Esophagus muscularis mucosa (tissue), 4 donors: ENCODE measurements around the gene ARHGDIG. TPM values are rescaled to one million over a fixed set of nuclear protein-coding genes. Genes with fewer than 3 reads are reported as not detected.
"Not testable (repeated sequence)": the region's sequence is repeated elsewhere in the genome, so short reads cannot be mapped to it uniquely, and the experiment has no call there.

ENCODE experiments used
- DNase-seq: peaks from one replicate; pipeline ENCODE4 v3.0.0-alpha.2; 2017; ENCODE audit errors: extremely low spot score
- H3K27ac ChIP-seq, 4 donors: fragments of 200-600 bp; sonication (generic); replicated peaks in 1 of 4; 1 replicate in 3 of 4; 2 replicates in 1 of 4; pipeline ENCODE4 v1.5.1; 2016 to 2019; ENCODE audit warnings: mild to moderate bottlenecking in 1 of 4
- H3K27me3 ChIP-seq, 4 donors: fragments of 200-600 bp; sonication (generic); one replicate each; pipeline versions ENCODE4 v1.5.1 to v1.6.0; 2016 to 2019
- H3K36me3 ChIP-seq, 4 donors: fragments of 200-600 bp; sonication (generic); one replicate each; pipeline ENCODE4 v1.5.1; 2016 to 2019
- H3K4me1 ChIP-seq, 4 donors: fragments of 200-600 bp; sonication (generic); one replicate each; pipeline ENCODE4 v1.5.1; 2016 to 2019
- H3K4me3 ChIP-seq, 4 donors: fragments of 200-600 bp; sonication (generic); 1 replicate in 2 of 4; 2 replicates in 2 of 4; pipeline ENCODE4 v1.5.1; 2016 to 2019; ENCODE audit warnings: mild to moderate bottlenecking in 4 of 4, moderate library complexity in 1 of 4
- H3K9me3 ChIP-seq, 4 donors: fragments of 200-600 bp; sonication (generic); 1 replicate in 3 of 4; 2 replicates in 1 of 4; pipeline ENCODE4 v1.5.1; 2016 to 2019
- EP300 ChIP-seq: sonication (generic); formaldehyde crosslinking; IDR thresholded peaks from one replicate; pipeline ENCODE4 v1.6.1; 2017; ENCODE audit warnings: antibody characterized with exemption
- POLR2A ChIP-seq: fragments of 450-650 bp; IDR thresholded peaks from one replicate; pipeline ENCODE4 v1.6.1; 2017; ENCODE audit warnings: antibody characterized with exemption, moderate library complexity, mild to moderate bottlenecking, low read depth
- POLR2AphosphoS5 ChIP-seq, 2 donors: sonication (generic); formaldehyde crosslinking; IDR thresholded peaks; one replicate each; pipeline ENCODE4 v1.6.1; 2017; ENCODE audit warnings: antibody characterized with exemption in 2 of 2
- WGBS: methylation state at CpG from one replicate; pipeline ENCODE4 v1.1.5; 2018; 5-methylcytosine and 5-hydroxymethylcytosine counted together
- intact Hi-C: fragments of 100-400 bp; cut with DNase I; formaldehyde crosslinking; loops from one replicate; pipeline ENCODE4 v1.15.1; 2023
- total RNA-seq, 4 donors: library from RNA; depleted of rRNA; stranded (reverse); fragments of >200 nt; gene quantifications; one replicate each; pipeline versions ENCODE4 v1.1.0 to v1.2.1, GENCODE V29; 2016
- TF ChIP-seq, protein P1 (sequence below), 3 experiments: fragments of 200-600 bp in 2 of 3; fragments of 450-650 bp in 1 of 3; sonication (generic) in 2 of 3; IDR thresholded peaks; one replicate each; pipeline ENCODE4 v1.5.1; 2017 to 2019; ENCODE audit warnings: antibody characterized with exemption in 3 of 3, mild to moderate bottlenecking in 2 of 3, moderate library complexity in 1 of 3

ARHGDIG gene
- total RNA-seq, 4 donors from 2014 or later, result 0.80 to 4.8 (median 3.0) TPM

DNA sequence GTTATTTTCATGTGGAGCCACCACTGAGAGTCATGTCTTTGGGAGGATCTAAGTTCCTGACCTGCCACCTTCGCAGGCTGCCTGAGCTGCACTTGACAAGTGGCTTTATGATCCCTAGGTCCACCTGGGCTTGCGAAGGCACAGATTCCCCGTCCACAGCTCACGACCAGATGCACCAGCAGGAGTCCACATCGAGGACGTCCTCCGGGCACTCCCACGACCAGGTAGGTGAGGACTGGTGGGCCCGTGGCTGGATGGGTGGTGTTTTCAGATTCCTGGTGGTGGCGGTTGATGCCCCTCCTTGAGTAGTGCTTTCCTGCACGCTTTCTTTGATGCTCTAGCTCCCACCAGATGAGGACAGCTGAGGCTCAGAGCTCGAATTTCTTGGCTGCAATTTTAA lies 31.0 kb upstream of the ARHGDIG start:
- TF ChIP-seq POLR2A, result no peak
- TF ChIP-seq, protein P1, sequence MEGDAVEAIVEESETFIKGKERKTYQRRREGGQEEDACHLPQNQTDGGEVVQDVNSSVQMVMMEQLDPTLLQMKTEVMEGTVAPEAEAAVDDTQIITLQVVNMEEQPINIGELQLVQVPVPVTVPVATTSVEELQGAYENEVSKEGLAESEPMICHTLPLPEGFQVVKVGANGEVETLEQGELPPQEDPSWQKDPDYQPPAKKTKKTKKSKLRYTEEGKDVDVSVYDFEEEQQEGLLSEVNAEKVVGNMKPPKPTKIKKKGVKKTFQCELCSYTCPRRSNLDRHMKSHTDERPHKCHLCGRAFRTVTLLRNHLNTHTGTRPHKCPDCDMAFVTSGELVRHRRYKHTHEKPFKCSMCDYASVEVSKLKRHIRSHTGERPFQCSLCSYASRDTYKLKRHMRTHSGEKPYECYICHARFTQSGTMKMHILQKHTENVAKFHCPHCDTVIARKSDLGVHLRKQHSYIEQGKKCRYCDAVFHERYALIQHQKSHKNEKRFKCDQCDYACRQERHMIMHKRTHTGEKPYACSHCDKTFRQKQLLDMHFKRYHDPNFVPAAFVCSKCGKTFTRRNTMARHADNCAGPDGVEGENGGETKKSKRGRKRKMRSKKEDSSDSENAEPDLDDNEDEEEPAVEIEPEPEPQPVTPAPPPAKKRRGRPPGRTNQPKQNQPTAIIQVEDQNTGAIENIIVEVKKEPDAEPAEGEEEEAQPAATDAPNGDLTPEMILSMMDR (IDR thresholded peaks at IDR 0.05), result no peak
- TF ChIP-seq POLR2AphosphoS5 (IDR thresholded peaks at IDR 0.05), result no peak
- no peak for TF ChIP-seq EP300
- Histone ChIP-seq H3K4me1 (no peaks in the 10 kb centered on the region), H3K4me3 (no peak overlapping the region), H3K9me3 (no peaks in the 10 kb centered on the region), H3K27ac (no peak overlapping the region), H3K27me3 (no peaks in the 10 kb centered on the region), H3K36me3 (peaks cover 16 to 65% (median 42%) of the 10 kb centered on the region in 4 donors)
- DNase-seq, result no peak
- 95% methylated on average over 5 of the region's 12 CpGs for WGBS
- intact Hi-C loops, result no loop called here

GRCh38 chr16:252366-253337 lies 27.7 kb upstream of the ARHGDIG start:
- Histone ChIP-seq H3K4me3 (peak overlapping the region in 1 of 4 donors; percentile 26), H3K27me3 (no peaks in the 10 kb centered on the region), H3K36me3 (peaks cover 23 to 93% (median 70%) of the 10 kb centered on the region in 4 donors), H3K4me1 (no peaks in the 10 kb centered on the region), H3K27ac (no peak overlapping the region), H3K9me3 (no peaks in the 10 kb centered on the region)
- DNase-seq, result no peak
- WGBS, result 69% methylated on average over 30 of the region's 30 CpGs
- TF ChIP-seq POLR2AphosphoS5 (IDR thresholded peaks at IDR 0.05) (no peak), EP300 (no peak), POLR2A (no peak)
- intact Hi-C loops, result no loop called here

GRCh38 chr16:253833-254232 lies 26.6 kb upstream of the ARHGDIG start:
- H3K36me3 ChIP-seq, result peaks cover 23 to 91% (median 66%) of the 10 kb centered on the region in 4 donors

GRCh38 chr16:254461-254860 lies 25.9 kb upstream of the ARHGDIG start:
- intact Hi-C loops, result no loop called here
- 95% methylated on average over 25 of the region's 25 CpGs for WGBS

More at GRCh38 chr16:253833-254232, 26.6 kb upstream of the ARHGDIG start:
- Histone ChIP-seq H3K27me3 (no peaks in the 10 kb centered on the region), H3K27ac (no peak overlapping the region), H3K9me3 (no peaks in the 10 kb centered on the region), H3K4me1 (no peaks in the 10 kb centered on the region), H3K4me3 (no peak overlapping the region)
- DNase-seq, result no peak
- intact Hi-C loops, result no loop called here
- WGBS, result 84% methylated on average over 6 of the region's 6 CpGs
- TF ChIP-seq, protein P1 (IDR thresholded peaks at IDR 0.05), result no peak
- TF ChIP-seq POLR2AphosphoS5 (IDR thresholded peaks at IDR 0.05), result no peak
- TF ChIP-seq EP300, result no peak
- TF ChIP-seq POLR2A, result no peak

GRCh38 chr16:255183-255582 lies 25.2 kb upstream of the ARHGDIG start:
- no peak for DNase-seq
- Histone ChIP-seq H3K9me3 (no peaks in the 10 kb centered on the region), H3K4me1 (no peaks in the 10 kb centered on the region), H3K27me3 (no peaks in the 10 kb centered on the region), H3K36me3 (peaks cover 21 to 91% (median 66%) of the 10 kb centered on the region in 4 donors), H3K27ac (no peak overlapping the region), H3K4me3 (no peak overlapping the region)
- TF ChIP-seq, protein P1 (IDR thresholded peaks at IDR 0.05), result no peak
- TF ChIP-seq EP300 (no peak), POLR2A (no peak), POLR2AphosphoS5 (IDR thresholded peaks at IDR 0.05) (no peak)
- intact Hi-C loops, result no loop called here
- 94% methylated on average over 6 of the region's 6 CpGs for WGBS

More at GRCh38 chr16:254461-254860, 25.9 kb upstream of the ARHGDIG start:
- Histone ChIP-seq H3K27ac (no peak overlapping the region), H3K36me3 (peaks cover 23 to 91% (median 65%) of the 10 kb centered on the region in 4 donors), H3K27me3 (no peaks in the 10 kb centered on the region), H3K4me3 (no peak overlapping the region), H3K9me3 (no peaks in the 10 kb centered on the region), H3K4me1 (no peaks in the 10 kb centered on the region)
- DNase-seq, result no peak
- TF ChIP-seq POLR2A (no peak), POLR2AphosphoS5 (IDR thresholded peaks at IDR 0.05) (no peak), EP300 (no peak)
- TF ChIP-seq, protein P1 (IDR thresholded peaks at IDR 0.05), result no peak

GRCh38 chr16:258091-258490 lies 22.3 kb upstream of the ARHGDIG start:
- H3K4me1 ChIP-seq, H3K4me3 ChIP-seq, DNase-seq, H3K27ac ChIP-seq, intact Hi-C loops, H3K9me3 ChIP-seq, H3K27me3 ChIP-seq: not testable (repeated sequence)
- WGBS, result 97% methylated on average over 13 of the region's 13 CpGs
- H3K36me3 ChIP-seq, result peaks cover 39 to 94% (median 83%) of the 10 kb centered on the region in 4 donors
